Muscle layer of colon (tissue), 2 donors: Measurements from ENCODE around the gene TTC38.
"Not testable (repeated sequence)": the region's sequence is repeated elsewhere in the genome, so short reads cannot be mapped to it uniquely, and the experiment has no call there.

ENCODE experiments used
- H3K27ac ChIP-seq: one replicate; pipeline ENCODE4 v1.7.0; 2013; ENCODE audit warnings: low read depth, mild to moderate bottlenecking, low read length, moderate library complexity
- H3K27me3 ChIP-seq, 2 donors: one replicate each; pipeline ENCODE4 v1.7.0; 2013; ENCODE audit warnings: low read length in 2 of 2, mild to moderate bottlenecking in 2 of 2; ENCODE audit not compliant: insufficient read depth in 2 of 2, control insufficient read depth in 1 of 2
- H3K36me3 ChIP-seq: one replicate; pipeline ENCODE4 v1.7.0; 2013; ENCODE audit warnings: mild to moderate bottlenecking, low read length; ENCODE audit not compliant: insufficient read depth
- H3K4me1 ChIP-seq: one replicate; pipeline ENCODE4 v1.7.0; 2013; ENCODE audit warnings: mild to moderate bottlenecking, low read length; ENCODE audit not compliant: insufficient read depth
- H3K4me3 ChIP-seq, 2 donors: one replicate each; pipeline ENCODE4 v1.7.0; 2013; ENCODE audit warnings: low read length in 2 of 2, low read depth in 1 of 2, mild to moderate bottlenecking in 1 of 2, moderate library complexity in 1 of 2
- H3K9ac ChIP-seq: one replicate; pipeline ENCODE4 v1.7.0; 2013; ENCODE audit warnings: low read length
- H3K9me3 ChIP-seq: one replicate; pipeline ENCODE4 v1.7.0; 2013; ENCODE audit warnings: mild to moderate bottlenecking, low read length
- donor health status: abdominal sarcoma.
- donor health status: Adenocarcinoma of cecum.

Gene TTC38

DNA sequence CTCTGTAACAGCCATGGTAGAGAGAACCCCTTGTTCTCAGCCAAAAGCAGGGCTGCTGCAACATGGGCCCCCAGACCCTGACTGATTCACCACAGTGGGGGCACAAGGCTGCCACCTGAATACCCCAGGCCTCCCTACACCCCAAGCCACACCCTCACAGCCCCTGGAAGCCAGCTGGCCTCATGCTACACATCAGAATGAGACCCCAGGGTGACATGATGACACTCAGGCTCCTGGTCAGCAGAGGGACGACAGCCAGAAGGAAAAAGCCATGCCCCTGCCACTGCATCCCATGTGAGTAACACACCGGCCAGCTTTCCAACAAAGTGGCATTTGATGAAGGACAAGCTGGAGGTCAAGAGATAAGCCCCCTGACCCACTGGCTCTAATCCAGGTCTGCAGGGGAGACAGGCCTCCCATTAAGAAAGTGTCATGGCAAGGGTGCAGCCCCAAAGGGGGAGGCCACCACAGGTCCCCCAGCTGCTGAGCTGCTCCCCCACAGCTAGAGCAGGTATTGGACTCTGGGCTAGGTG is 20.3 kb upstream of the TTC38 start:
- peaks cover 10% of the 10 kb centered on the region for H3K36me3 ChIP-seq
- no peak overlapping the region for H3K9ac ChIP-seq
- no peak overlapping the region for H3K27ac ChIP-seq
- no peaks in the 10 kb centered on the region for H3K27me3 ChIP-seq
- H3K4me3 ChIP-seq, result no peak overlapping the region
- no peaks in the 10 kb centered on the region for H3K9me3 ChIP-seq
- peaks cover 21% of the 10 kb centered on the region for H3K4me1 ChIP-seq

DNA sequence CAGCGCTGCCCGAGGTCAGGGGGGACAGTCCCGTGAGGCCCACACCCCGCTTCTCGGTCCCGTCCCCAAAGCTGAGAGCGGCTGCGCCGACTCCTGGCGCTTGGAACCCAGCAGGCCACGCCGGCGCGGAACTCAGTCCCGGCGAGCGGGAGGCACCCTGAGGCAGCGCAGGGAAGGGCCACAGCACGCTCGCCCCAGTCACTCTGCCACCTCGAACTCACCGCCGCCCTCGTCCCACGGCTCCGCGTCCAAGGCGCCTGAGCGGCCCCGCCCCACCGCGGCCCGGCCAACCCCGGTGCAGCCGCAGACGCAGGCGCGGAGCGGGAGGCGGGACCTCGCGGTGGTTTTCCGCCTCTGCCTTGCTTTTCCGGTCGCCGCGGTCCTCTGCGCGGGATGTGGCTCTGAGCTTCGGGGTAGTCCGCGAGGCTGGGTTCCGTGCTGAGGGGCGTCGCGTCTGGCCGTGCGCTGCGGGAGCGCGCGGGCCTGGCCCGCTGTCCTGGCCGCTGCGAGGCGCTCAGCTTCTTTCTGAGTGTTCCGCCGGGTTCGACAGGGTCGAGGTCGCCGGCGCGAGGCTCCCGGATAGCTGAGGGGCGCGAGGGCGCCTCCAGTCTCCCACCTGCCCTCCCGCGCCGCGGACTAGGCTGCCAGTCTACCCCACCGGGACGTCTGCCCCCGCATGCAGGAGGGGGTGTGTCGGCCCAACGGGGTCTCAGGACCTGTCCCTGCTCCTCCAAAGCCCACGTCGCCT is 17.6 kb upstream of the TTC38 start, which contains the start of gene CDPF1:
Gene CDPF1, minus strand, starts transcription at position 259 of the 748 bp plus-strand sequence. CDS start 2,009 bp downstream, outside the sequence.
- H3K27ac ChIP-seq, result peak within 1 kb of the TSS; percentile 84
- peaks cover 19% of the 10 kb centered on the region for H3K4me1 ChIP-seq
- H3K9me3 ChIP-seq, result no peaks in the 10 kb centered on the region
- no peaks in the 10 kb centered on the region for H3K27me3 ChIP-seq
- H3K36me3 ChIP-seq, result no peaks in the 10 kb centered on the region
- H3K4me3 ChIP-seq, result peak within 1 kb of the TSS; percentile 76 to 88
- peak within 1 kb of the TSS; percentile 61 for H3K9ac ChIP-seq

DNA sequence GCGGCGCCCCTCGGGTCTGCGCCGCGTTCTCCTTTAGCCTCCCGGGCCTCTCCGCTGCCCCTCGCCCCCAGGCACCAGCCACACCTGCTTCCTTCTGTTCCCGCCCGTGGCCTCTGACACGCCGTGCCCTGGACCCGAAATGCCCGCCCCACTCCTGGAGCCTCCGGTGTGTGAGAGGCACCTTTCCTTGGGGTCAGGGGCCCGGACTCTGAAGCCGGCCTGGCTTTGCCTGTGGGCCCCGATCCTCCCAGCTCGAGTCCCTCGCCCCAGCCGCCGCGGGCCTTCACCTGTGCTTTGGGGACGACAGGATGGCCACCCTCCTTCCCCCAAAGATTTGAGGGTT is 17.1 kb upstream of the TTC38 start:
- Histone ChIP-seq H3K4me3 (peak overlapping the region; percentile 76 to 88), H3K27me3 (no peaks in the 10 kb centered on the region), H3K4me1 (peaks cover 13% of the 10 kb centered on the region), H3K27ac (peak overlapping the region; percentile 84), H3K9me3 (no peaks in the 10 kb centered on the region), H3K9ac (peak overlapping the region; percentile 14), H3K36me3 (no peaks in the 10 kb centered on the region)

DNA sequence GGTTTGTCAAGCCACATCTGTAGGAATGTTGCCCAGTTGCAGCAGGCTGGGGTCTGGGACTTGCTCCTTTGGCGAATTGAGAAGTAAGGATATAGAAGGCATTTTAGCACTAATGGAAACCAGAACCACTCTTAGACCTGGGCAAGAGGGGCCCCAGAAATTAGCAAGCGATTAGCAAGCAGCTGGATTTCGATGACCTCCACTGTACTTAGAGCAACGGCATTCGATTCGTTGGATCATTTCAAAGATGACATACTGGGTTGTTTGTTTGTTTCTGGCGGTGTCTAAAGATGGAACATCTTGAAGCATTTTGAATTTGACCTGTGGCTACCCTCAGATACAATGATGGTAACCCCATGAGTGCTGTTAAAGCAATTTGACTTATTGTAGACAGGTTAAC is 16.5 kb upstream of the TTC38 start:
- peak overlapping the region; percentile 14 for H3K9ac ChIP-seq
- no peaks in the 10 kb centered on the region for H3K9me3 ChIP-seq
- peaks cover 12% of the 10 kb centered on the region for H3K4me1 ChIP-seq
- peak overlapping the region; percentile 76 to 88 for H3K4me3 ChIP-seq
- no peaks in the 10 kb centered on the region for H3K27me3 ChIP-seq
- no peaks in the 10 kb centered on the region for H3K36me3 ChIP-seq
- H3K27ac ChIP-seq, result peak overlapping the region; percentile 84

DNA sequence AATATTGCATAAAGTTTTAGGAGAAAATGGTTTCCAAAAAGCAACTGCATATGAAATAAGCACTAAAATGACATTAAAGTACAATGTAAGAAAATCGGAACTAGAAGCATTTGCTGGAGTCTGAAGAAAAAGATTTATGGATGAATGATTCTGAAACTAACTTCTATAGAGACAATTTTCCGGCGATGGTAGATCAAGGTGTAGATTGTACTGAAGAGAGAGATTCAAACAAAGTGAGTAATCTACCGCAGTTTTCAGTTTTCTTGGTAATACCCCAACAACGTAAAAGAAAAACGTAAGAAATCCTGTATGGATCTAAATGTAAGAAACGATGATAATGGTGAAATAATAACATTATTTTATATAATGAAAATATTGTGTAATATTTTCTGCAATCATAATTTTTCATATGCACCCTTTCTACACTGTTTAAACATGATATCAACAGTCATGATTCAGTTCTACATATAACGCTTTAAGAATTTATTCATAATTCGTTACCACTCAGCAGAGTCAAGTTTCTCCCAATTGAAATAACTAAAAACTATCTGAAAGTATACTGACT is 15.9 kb upstream of the TTC38 start:
- no peak overlapping the region for H3K9ac ChIP-seq
- H3K27me3 ChIP-seq, result no peaks in the 10 kb centered on the region
- no peaks in the 10 kb centered on the region for H3K36me3 ChIP-seq
- no peak overlapping the region for H3K4me3 ChIP-seq
- no peak overlapping the region for H3K27ac ChIP-seq
- H3K9me3 ChIP-seq, result no peaks in the 10 kb centered on the region
- H3K4me1 ChIP-seq, result peaks cover 12% of the 10 kb centered on the region

DNA sequence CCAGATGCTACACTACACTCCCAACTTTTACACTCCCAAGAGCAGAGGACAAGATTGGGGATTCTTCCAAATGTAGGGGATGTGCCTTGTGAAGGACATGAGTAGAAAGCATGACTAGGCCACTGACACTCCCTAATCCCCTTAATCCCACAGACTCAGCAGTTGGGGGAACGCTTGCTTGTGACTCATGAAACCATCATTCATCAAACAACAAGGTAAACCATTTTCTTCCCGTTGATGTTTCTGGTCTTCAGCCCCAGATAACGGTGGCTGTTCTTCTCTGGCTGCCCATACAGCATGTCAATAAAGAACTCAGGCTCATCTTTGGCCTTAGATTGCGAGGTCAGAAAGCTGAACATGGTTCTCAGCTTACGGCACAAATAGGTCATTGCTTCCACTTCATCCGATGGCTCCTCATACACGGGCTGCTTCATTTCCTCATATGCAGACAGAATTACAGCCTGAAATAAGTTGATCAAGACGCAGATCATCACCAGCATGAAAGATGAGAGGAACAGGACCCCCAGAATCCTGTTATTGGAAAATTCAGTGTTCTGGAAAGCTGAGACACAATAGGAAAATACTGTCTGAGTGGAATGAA is 11.3 kb upstream of the TTC38 start:
- no peaks in the 10 kb centered on the region for H3K9me3 ChIP-seq
- H3K36me3 ChIP-seq, result no peaks in the 10 kb centered on the region
- H3K4me3 ChIP-seq, result no peak overlapping the region
- no peak overlapping the region for H3K9ac ChIP-seq
- H3K27me3 ChIP-seq, result no peaks in the 10 kb centered on the region
- no peak overlapping the region for H3K27ac ChIP-seq
- peaks cover under 1% of the 10 kb centered on the region for H3K4me1 ChIP-seq

DNA sequence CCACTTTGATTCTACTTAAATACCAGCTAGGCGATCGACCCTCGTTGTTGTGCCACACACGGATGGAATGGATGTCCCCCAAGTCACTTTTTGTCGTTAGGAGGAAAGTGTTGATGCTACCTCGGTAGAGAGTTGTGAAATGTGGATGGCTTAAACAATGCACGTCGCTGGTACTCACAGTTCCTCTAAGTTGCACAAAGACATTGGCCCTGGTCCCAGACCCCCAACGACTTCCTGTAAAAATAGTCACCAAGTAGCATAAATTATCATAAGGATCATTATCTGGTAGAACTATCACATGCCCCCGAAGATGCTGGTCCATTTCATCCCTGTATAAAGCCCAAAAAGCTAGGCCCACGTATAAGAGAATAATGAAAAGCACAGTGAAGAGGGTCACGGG is 8.4 kb upstream of the TTC38 start:
- Histone ChIP-seq H3K36me3 (no peaks in the 10 kb centered on the region), H3K9me3 (no peaks in the 10 kb centered on the region), H3K27me3 (no peaks in the 10 kb centered on the region), H3K27ac (no peak overlapping the region), H3K4me3 (no peak overlapping the region), H3K4me1 (no peaks in the 10 kb centered on the region), H3K9ac (no peak overlapping the region)

DNA sequence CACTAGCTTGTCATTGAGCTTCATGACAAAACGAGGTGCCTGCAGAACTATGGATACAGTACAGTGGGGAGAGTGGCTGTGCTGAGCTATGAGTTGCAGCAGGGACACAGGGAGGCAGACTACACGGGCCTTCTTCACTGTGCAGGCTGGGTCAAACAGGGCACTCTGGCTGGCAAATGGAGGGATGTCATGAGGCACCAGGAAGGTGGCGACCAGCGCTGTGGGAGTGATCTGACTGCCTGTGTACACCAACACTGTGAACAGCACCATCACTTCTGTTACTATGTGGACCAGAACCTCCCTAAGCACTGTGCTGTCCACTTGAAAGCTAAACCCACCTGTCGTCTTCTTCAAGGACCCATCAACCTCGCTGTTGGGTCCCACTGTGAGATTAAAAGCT is 7.8 kb upstream of the TTC38 start:
- Histone ChIP-seq H3K4me3 (no peak overlapping the region), H3K27ac (no peak overlapping the region), H3K9me3 (no peaks in the 10 kb centered on the region), H3K27me3 (no peaks in the 10 kb centered on the region), H3K36me3 (no peaks in the 10 kb centered on the region), H3K4me1 (no peaks in the 10 kb centered on the region), H3K9ac (no peak overlapping the region)

DNA sequence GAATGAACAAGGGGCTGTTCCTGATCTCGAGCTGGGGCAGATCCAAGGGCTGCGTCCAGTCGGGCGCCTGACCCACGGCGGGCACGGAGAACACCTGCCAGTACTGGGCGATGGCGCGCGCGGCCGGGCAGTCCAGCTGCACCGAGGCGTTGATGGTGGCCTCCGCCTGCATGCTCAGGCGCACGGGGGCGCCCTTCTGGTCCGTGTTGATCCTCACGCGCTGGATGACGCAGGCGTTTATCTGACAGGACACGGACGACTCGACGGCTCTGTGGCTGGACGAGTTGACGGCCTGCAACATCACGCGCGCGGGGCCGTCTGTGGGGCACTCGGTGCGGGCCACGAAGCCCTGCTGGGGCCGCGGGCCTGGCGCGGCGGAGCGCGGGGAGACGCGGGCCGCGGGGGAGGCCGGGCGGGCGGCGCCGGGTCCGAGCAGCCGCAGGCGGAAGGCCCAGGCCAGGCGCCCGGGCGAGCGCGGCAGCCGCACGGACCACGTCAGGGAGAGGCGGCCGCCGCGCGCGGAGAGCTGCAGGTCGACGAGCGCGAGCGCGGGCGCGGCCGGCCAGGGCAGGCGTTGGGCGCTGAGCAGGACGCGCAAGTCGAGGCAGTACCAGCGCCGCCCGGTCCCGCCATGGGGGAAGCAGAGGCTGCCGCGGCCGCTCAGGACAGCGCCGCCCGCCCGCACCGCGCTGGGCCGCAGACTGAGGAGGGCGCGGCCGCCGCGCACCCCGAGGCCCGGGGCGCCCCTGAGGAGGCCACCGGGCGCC is 5.2 kb upstream of the TTC38 start:
- Histone ChIP-seq H3K36me3 (no peaks in the 10 kb centered on the region), H3K27ac (no peak overlapping the region), H3K4me1 (no peaks in the 10 kb centered on the region), H3K9me3 (no peaks in the 10 kb centered on the region), H3K27me3 (no peaks in the 10 kb centered on the region), H3K4me3 (peak overlapping the region in 1 of 2 donors; percentile 16), H3K9ac (no peak overlapping the region)

DNA sequence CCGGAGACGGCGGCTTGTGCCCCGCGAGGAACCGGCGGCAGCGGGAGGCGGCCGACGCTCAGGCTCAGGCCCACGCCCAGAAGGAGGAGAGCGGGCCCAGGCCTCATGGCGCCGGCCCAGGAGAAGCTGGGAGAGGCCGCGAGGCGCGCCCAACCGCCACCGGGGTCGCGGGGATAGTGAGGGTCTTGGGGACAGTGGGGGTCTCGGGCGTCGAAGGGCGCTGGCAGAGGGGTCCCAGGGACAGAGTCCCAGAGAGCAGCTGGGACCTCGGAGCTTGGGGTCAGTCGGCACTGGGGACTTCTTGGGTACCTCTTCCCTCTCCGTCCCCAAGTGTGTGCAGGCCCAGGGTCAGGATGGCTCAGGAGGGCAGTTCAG is 4.6 kb upstream of the TTC38 start, which contains the start of gene PKDREJ:
Gene PKDREJ, minus strand, starts transcription at position 128 of the 375 bp plus-strand sequence. Its CDS starts 21 bp downstream, at position 107.
- H3K9me3 ChIP-seq, result no peaks in the 10 kb centered on the region

DNA sequence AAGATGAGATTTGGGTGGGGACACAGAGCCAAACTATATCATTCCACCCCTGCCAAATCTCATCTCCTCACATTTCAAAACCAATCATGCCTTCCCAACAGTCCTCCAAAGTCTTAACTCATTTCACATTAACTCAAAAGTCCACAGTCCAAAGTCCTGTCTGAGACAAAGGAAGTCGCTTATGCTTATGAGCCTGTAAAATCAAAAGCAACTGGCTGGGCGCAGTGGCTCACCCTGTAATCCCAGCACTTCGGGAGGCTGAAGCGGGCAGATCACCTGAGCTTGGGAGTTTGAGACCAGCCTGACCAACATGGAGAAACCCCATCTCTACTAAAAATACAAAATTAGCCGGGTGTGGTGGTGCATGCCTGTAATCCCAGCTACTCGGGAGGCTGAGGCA is 3.3 kb upstream of the TTC38 start:
- not testable (repeated sequence) for H3K9ac ChIP-seq, H3K4me3 ChIP-seq, H3K36me3 ChIP-seq, H3K27ac ChIP-seq, H3K9me3 ChIP-seq, H3K27me3 ChIP-seq
- H3K4me1 ChIP-seq, result peaks cover 12% of the 10 kb centered on the region

More for the DNA sequence above, 4.6 kb upstream of the TTC38 start, which contains the start of gene PKDREJ:
- peak within 1 kb of the TSS in 1 of 2 donors; percentile 16 for H3K4me3 ChIP-seq
- H3K36me3 ChIP-seq, result no peaks in the 10 kb centered on the region
- no peak within 1 kb of the TSS for H3K27ac ChIP-seq
- H3K27me3 ChIP-seq, result no peaks in the 10 kb centered on the region
- no peak within 1 kb of the TSS for H3K9ac ChIP-seq
- H3K4me1 ChIP-seq, result peaks cover under 1% of the 10 kb centered on the region
